Testis (tissue), 3 donors: ENCODE measurements around the gene FOXC1. TPM values are rescaled to one million over a fixed set of nuclear protein-coding genes. Genes with fewer than 3 reads are reported as not detected.

Experiments
- DNase-seq: peaks from one replicate; pipeline ENCODE4 v3.0.0-alpha.2; 2019
- H3K27ac ChIP-seq, 2 donors: fragments of 200-600 bp; sonication (generic); one replicate each; pipeline ENCODE4 v1.5.1; 2019
- H3K27me3 ChIP-seq: fragments of 200-600 bp; sonication (generic); one replicate; pipeline ENCODE4 v1.5.1; 2019
- H3K36me3 ChIP-seq: fragments of 200-600 bp; sonication (generic); one replicate; pipeline ENCODE4 v1.5.1; 2017; ENCODE audit warnings: low read depth; ENCODE audit errors: missing control alignments
- H3K4me1 ChIP-seq: fragments of 200-600 bp; sonication (generic); one replicate; pipeline ENCODE4 v1.5.1; 2019
- H3K4me3 ChIP-seq, 2 donors: fragments of 200-600 bp; sonication (generic); one replicate each; pipeline ENCODE4 v1.5.1; 2017 to 2019
- H3K9me3 ChIP-seq: fragments of 200-600 bp; sonication (generic); one replicate; pipeline ENCODE4 v1.5.1; 2017
- POLR2A ChIP-seq: fragments of 450-650 bp; IDR thresholded peaks from one replicate; pipeline ENCODE4 v1.6.1; 2017; ENCODE audit warnings: antibody characterized with exemption, mild to moderate bottlenecking, moderate library complexity
- WGBS, 2 donors: methylation state at CpG; one replicate each; pipeline ENCODE4 v1.1.5; 2018; 5-methylcytosine and 5-hydroxymethylcytosine counted together
- intact Hi-C: fragments of 100-400 bp; cut with DNase I; formaldehyde crosslinking; loops from one replicate; pipeline ENCODE4 v1.15.1; 2023; ENCODE audit warnings: low total_unique reads
- polyA plus RNA-seq: library from polyadenylated mRNA; stranded (reverse); fragments of 350-450 nt; fragmentation: Illumina TruSeq; extraction: RNeasy Lipid Tissue Mini Kit (QIAGEN cat#74804); gene quantifications from one replicate; pipeline ENCODE4 v1.2.3, GENCODE V29; 2014; ENCODE audit warnings: low read depth, low replicate concordance; ENCODE audit not compliant: insufficient read depth
- total RNA-seq, 2 donors: library from RNA; depleted of rRNA; stranded (reverse); fragments of >200 nt; gene quantifications; one replicate each; pipeline ENCODE4 v1.2.3, GENCODE V29; 2016
- TF ChIP-seq, protein P1 (sequence below), 3 experiments: fragments of 450-650 bp in 2 of 3; fragments of 200-600 bp in 1 of 3; sonication (generic) in 1 of 3; IDR thresholded peaks; one replicate each; pipeline ENCODE4 v1.5.1; 2016 to 2019; ENCODE audit warnings: antibody characterized with exemption in 3 of 3, mild to moderate bottlenecking in 2 of 3, moderate library complexity in 1 of 3

Gene FOXC1
- total and polyA plus RNA-seq, 3 donors from 2014 or later = 4.7 to 10.6 (median 9.4) TPM

DNA sequence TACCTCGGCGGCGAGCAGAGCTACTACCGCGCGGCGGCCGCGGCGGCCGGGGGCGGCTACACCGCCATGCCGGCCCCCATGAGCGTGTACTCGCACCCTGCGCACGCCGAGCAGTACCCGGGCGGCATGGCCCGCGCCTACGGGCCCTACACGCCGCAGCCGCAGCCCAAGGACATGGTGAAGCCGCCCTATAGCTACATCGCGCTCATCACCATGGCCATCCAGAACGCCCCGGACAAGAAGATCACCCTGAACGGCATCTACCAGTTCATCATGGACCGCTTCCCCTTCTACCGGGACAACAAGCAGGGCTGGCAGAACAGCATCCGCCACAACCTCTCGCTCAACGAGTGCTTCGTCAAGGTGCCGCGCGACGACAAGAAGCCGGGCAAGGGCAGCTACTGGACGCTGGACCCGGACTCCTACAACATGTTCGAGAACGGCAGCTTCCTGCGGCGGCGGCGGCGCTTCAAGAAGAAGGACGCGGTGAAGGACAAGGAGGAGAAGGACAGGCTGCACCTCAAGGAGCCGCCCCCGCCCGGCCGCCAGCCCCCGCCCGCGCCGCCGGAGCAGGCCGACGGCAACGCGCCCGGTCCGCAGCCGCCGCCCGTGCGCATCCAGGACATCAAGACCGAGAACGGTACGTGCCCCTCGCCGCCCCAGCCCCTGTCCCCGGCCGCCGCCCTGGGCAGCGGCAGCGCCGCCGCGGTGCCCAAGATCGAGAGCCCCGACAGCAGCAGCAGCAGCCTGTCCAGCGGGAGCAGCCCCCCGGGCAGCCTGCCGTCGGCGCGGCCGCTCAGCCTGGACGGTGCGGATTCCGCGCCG, 994 bp downstream of the FOXC1 start:
- Histone ChIP-seq H3K36me3 (no peaks in the 10 kb centered on the region), H3K4me3 (peak overlapping the region; percentile 64 to 76), H3K9me3 (no peaks in the 10 kb centered on the region), H3K27ac (peak overlapping the region; percentile 86 to 97), H3K27me3 (no peaks in the 10 kb centered on the region), H3K4me1 (no peaks in the 10 kb centered on the region)
- TF ChIP-seq, protein P1, sequence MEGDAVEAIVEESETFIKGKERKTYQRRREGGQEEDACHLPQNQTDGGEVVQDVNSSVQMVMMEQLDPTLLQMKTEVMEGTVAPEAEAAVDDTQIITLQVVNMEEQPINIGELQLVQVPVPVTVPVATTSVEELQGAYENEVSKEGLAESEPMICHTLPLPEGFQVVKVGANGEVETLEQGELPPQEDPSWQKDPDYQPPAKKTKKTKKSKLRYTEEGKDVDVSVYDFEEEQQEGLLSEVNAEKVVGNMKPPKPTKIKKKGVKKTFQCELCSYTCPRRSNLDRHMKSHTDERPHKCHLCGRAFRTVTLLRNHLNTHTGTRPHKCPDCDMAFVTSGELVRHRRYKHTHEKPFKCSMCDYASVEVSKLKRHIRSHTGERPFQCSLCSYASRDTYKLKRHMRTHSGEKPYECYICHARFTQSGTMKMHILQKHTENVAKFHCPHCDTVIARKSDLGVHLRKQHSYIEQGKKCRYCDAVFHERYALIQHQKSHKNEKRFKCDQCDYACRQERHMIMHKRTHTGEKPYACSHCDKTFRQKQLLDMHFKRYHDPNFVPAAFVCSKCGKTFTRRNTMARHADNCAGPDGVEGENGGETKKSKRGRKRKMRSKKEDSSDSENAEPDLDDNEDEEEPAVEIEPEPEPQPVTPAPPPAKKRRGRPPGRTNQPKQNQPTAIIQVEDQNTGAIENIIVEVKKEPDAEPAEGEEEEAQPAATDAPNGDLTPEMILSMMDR (IDR thresholded peaks at IDR 0.05) = no peak
- TF ChIP-seq POLR2A = no peak
- intact Hi-C loops = no loop called here
- WGBS, 2 donors = 1% methylated on average over 83 of the region's 101 CpGs; no CpG with 5 or more reads in 1 of the 2 donors
- no peak for DNase-seq

DNA sequence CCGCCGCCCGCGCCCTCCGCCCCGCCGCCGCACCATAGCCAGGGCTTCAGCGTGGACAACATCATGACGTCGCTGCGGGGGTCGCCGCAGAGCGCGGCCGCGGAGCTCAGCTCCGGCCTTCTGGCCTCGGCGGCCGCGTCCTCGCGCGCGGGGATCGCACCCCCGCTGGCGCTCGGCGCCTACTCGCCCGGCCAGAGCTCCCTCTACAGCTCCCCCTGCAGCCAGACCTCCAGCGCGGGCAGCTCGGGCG, 1.5 kb downstream of the FOXC1 start:
- H3K27me3 ChIP-seq = no peaks in the 10 kb centered on the region
- 3% methylated on average over 28 of the region's 38 CpGs; no CpG with 5 or more reads in 1 of the 2 donors for WGBS, 2 donors
- TF ChIP-seq POLR2A = no peak
- TF ChIP-seq, protein P1 (IDR thresholded peaks at IDR 0.05) = no peak
- H3K4me1 ChIP-seq = no peaks in the 10 kb centered on the region
- no peak for DNase-seq
- H3K36me3 ChIP-seq = no peaks in the 10 kb centered on the region
- peak overlapping the region; percentile 86 to 97 for H3K27ac ChIP-seq
- H3K4me3 ChIP-seq = peak overlapping the region; percentile 64 to 76
- intact Hi-C loops = no loop called here
- no peaks in the 10 kb centered on the region for H3K9me3 ChIP-seq

DNA sequence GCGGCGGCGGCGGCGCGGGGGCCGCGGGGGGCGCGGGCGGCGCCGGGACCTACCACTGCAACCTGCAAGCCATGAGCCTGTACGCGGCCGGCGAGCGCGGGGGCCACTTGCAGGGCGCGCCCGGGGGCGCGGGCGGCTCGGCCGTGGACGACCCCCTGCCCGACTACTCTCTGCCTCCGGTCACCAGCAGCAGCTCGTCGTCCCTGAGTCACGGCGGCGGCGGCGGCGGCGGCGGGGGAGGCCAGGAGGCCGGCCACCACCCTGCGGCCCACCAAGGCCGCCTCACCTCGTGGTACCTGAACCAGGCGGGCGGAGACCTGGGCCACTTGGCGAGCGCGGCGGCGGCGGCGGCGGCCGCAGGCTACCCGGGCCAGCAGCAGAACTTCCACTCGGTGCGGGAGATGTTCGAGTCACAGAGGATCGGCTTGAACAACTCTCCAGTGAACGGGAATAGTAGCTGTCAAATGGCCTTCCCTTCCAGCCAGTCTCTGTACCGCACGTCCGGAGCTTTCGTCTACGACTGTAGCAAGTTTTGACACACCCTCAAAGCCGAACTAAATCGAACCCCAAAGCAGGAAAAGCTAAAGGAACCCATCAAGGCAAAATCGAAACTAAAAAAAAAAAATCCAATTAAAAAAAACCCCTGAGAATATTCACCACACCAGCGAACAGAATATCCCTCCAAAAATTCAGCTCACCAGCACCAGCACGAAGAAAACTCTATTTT, 2.0 kb downstream of the FOXC1 start:
- Histone ChIP-seq H3K27me3 (no peaks in the 10 kb centered on the region), H3K36me3 (no peaks in the 10 kb centered on the region), H3K4me1 (no peaks in the 10 kb centered on the region), H3K9me3 (no peaks in the 10 kb centered on the region), H3K27ac (peak overlapping the region; percentile 59 to 97), H3K4me3 (peak overlapping the region; percentile 64 to 76)
- 0 to 2% methylated on average over 25 to 67 of the region's 71 CpGs for WGBS, 2 donors
- TF ChIP-seq, protein P1 (IDR thresholded peaks at IDR 0.05) = no peak
- TF ChIP-seq POLR2A = no peak
- DNase-seq = no peak
- intact Hi-C loops = no loop called here

DNA sequence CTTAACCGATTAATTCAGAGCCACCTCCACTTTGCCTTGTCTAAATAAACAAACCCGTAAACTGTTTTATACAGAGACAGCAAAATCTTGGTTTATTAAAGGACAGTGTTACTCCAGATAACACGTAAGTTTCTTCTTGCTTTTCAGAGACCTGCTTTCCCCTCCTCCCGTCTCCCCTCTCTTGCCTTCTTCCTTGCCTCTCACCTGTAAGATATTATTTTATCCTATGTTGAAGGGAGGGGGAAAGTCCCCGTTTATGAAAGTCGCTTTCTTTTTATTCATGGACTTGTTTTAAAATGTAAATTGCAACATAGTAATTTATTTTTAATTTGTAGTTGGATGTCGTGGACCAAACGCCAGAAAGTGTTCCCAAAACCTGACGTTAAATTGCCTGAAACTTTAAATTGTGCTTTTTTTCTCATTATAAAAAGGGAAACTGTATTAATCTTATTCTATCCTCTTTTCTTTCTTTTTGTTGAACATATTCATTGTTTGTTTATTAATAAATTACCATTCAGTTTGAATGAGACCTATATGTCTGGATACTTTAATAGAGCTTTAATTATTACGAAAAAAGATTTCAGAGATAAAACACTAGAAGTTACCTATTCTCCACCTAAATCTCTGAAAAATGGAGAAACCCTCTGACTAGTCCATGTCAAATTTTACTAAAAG, 2.7 kb downstream of the FOXC1 start:
- WGBS, 2 donors = 11 to 14% methylated on average over 10 of the region's 10 CpGs
- no peaks in the 10 kb centered on the region for H3K36me3 ChIP-seq
- DNase-seq = no peak
- H3K27ac ChIP-seq = peak overlapping the region; percentile 59 to 97
- H3K4me3 ChIP-seq = peak overlapping the region; percentile 64 to 76
- no peaks in the 10 kb centered on the region for H3K4me1 ChIP-seq
- H3K27me3 ChIP-seq = no peaks in the 10 kb centered on the region
- TF ChIP-seq, protein P1 (IDR thresholded peaks at IDR 0.05) = no peak
- TF ChIP-seq POLR2A = no peak
- intact Hi-C loops = no loop called here
- H3K9me3 ChIP-seq = no peaks in the 10 kb centered on the region
